HL-60 (cell line): Measurements from ENCODE around the gene LDLRAD3.
"Not testable (repeated sequence)": the region's sequence is repeated elsewhere in the genome, so short reads cannot be mapped to it uniquely, and the experiment has no call there.

Experiments used
- CTCF ChIP-seq: IDR thresholded peaks from one replicate; pipeline ENCODE4 v1.5.1; 2011; ENCODE audit warnings: low read length, control low read depth, inconsistent platforms; ENCODE audit not compliant: insufficient read depth
- GABPA ChIP-seq: IDR thresholded peaks from 2 replicates; pipeline ENCODE4 v1.6.1; 2012; ENCODE audit warnings: low read depth
- POLR2AphosphoS5 ChIP-seq: IDR thresholded peaks from 2 replicates; pipeline ENCODE4 v1.6.1; 2012; ENCODE audit warnings: low read depth
- REST ChIP-seq: IDR thresholded peaks from 2 replicates; pipeline ENCODE4 v1.6.1; 2012; ENCODE audit warnings: low read depth; ENCODE audit not compliant: insufficient replicate concordance

- TF ChIP-seq CTCF, REST, GABPA, POLR2AphosphoS5: not testable (repeated sequence)
Observed at GRCh38 chr11:36189735-36190134, 245.9 kb downstream of the LDLRAD3 start.
